PC-3 (cell line): ENCODE data around the gene TAS1R3.
A peak's percentile ranks its signal among the peaks of the same experiment; 100 is the strongest.

Experiments used
- EZH2 ChIP-seq: fragments of 300-600 bp; sonication (generic); IDR thresholded peaks from one replicate; pipeline ENCODE4 v1.6.1; 2017; ENCODE audit warnings: antibody characterized with exemption, mild to moderate bottlenecking, low read length; ENCODE audit not compliant: unreplicated experiment
- EZH2phosphoT487 ChIP-seq: fragments of 300-600 bp; sonication (generic); IDR thresholded peaks from 2 replicates; pipeline ENCODE4 v1.6.1; 2018; ENCODE audit warnings: mild to moderate bottlenecking, antibody characterized with exemption, low read length, borderline replicate concordance
- TF ChIP-seq, protein P1 (sequence below): fragments of 300-600 bp; sonication (generic); conservative IDR thresholded peaks from 2 replicates; pipeline ENCODE4 v1.5.1; 2017; ENCODE audit warnings: antibody characterized with exemption, low read depth, mild to moderate bottlenecking, low read length

DNA sequence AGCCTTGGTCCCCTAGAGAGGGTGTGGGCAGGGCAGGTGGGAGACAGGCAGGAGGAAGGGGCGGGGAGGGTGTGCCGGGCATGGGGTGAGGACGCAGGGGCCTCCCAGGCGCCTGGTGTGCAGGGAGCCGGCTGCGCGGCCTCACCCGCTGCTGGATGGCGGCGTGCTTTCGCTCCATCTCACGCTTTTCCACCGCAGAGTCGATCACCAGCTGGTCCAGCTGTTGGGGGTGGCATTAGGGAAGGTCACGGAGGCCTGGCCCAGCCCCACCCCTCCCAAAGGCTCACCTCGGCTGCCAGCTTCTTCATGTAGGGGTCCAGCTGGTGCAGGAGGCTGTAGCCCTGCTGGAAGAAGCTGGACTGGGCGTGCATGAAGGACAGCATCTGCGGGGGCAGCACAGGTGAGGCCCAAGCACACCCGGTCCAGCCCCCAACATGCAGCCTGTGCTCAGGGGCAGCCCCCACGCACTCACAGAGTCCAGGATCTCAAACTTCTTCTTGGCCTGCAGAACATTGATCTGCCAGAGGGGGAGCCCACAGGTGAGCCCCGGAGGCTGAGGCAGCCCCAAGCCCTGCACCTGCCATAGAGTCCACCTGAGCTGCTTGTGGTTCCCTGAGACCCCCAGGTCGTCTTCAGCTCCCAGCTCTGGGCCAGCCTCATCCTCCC, 31.3 kb upstream of the TAS1R3 start:
- TF ChIP-seq, protein P1, sequence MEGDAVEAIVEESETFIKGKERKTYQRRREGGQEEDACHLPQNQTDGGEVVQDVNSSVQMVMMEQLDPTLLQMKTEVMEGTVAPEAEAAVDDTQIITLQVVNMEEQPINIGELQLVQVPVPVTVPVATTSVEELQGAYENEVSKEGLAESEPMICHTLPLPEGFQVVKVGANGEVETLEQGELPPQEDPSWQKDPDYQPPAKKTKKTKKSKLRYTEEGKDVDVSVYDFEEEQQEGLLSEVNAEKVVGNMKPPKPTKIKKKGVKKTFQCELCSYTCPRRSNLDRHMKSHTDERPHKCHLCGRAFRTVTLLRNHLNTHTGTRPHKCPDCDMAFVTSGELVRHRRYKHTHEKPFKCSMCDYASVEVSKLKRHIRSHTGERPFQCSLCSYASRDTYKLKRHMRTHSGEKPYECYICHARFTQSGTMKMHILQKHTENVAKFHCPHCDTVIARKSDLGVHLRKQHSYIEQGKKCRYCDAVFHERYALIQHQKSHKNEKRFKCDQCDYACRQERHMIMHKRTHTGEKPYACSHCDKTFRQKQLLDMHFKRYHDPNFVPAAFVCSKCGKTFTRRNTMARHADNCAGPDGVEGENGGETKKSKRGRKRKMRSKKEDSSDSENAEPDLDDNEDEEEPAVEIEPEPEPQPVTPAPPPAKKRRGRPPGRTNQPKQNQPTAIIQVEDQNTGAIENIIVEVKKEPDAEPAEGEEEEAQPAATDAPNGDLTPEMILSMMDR = peak; percentile 68
- TF ChIP-seq EZH2phosphoT487 = no peak
- TF ChIP-seq EZH2 = no peak
